PC-3 (cell line): Measurements from ENCODE around the gene CHSY3. TPM values are rescaled to one million over a fixed set of nuclear protein-coding genes. Genes with fewer than 3 reads are reported as not detected.

Experiments
- ATAC-seq: fragments of 200-7000 bp; cut with Tn5 transposase; 2 replicates; pipeline ENCODE4 v1.9.1; 2020; ENCODE audit warnings: mild to moderate bottlenecking, moderate library complexity
- BruUV-seq: library from RNA; stranded (reverse); fragments of 400-500 nt; replicated peaks from 2 replicates; lab custom pipeline; 2021; lab: Mats Ljungman, UMichigan
- CTCF ChIA-PET: fragments of 300-600 bp; sonication (Branson Sonifier 250); formaldehyde crosslinking; loops from one replicate; lab custom pipeline; 2022; ENCODE audit warnings: antibody characterized with exemption; lab: Charles Lee
- POLR2A ChIA-PET: fragments of 300-600 bp; sonication (Branson Sonifier 250); formaldehyde crosslinking; loops from one replicate; lab custom pipeline; 2022; ENCODE audit warnings: antibody characterized with exemption; ENCODE audit not compliant: unreplicated experiment; lab: Charles Lee
- DNase-seq: peaks from one replicate; pipeline ENCODE4 v3.0.0-alpha.2; 2015
- H2AFZ ChIP-seq: fragments of 300-600 bp; sonication (generic); 2 replicates; pipeline ENCODE4 v1.6.0; 2016; ENCODE audit warnings: antibody characterized with exemption, low read length
- H3F3A ChIP-seq: fragments of 300-600 bp; sonication (generic); one replicate; pipeline ENCODE4 v1.6.0; 2017; ENCODE audit warnings: antibody characterized with exemption, low read length, control low read depth, mild to moderate bottlenecking; ENCODE audit not compliant: unreplicated experiment
- H3K27ac ChIP-seq: fragments of 300-600 bp; sonication (generic); 2 replicates; pipeline ENCODE4 v1.5.1; 2016; ENCODE audit warnings: mild to moderate bottlenecking, low read length
- H3K27me3 ChIP-seq: fragments of 300-600 bp; sonication (generic); 2 replicates; pipeline ENCODE4 v1.6.1; 2016; ENCODE audit warnings: low read length, mixed read lengths
- H3K36me3 ChIP-seq: fragments of 300-600 bp; sonication (generic); 2 replicates; pipeline ENCODE4 v1.6.1; 2016; ENCODE audit warnings: low read depth, mixed run types, low read length, mixed read lengths
- H3K4me1 ChIP-seq: fragments of 300-600 bp; sonication (generic); 2 replicates; pipeline ENCODE4 v1.5.1; 2016; ENCODE audit warnings: low read length; ENCODE audit not compliant: insufficient read depth
- H3K4me2 ChIP-seq: fragments of 300-600 bp; sonication (generic); 2 replicates; pipeline ENCODE4 v1.6.0; 2016; ENCODE audit warnings: low read length
- H3K4me3 ChIP-seq: fragments of 300-600 bp; sonication (generic); 2 replicates; pipeline ENCODE4 v1.5.1; 2016; ENCODE audit warnings: mild to moderate bottlenecking, low read length, mixed read lengths
- H3K79me2 ChIP-seq: fragments of 300-600 bp; sonication (generic); 2 replicates; pipeline ENCODE4 v1.6.1; 2017; ENCODE audit warnings: low read length, mixed read lengths
- H3K9ac ChIP-seq: fragments of 300-600 bp; sonication (generic); 2 replicates; pipeline ENCODE4 v1.6.0; 2016; ENCODE audit warnings: mild to moderate bottlenecking, low read length
- H3K9me2 ChIP-seq: fragments of 300-600 bp; sonication (generic); replicated peaks from 2 replicates; pipeline ENCODE4 v1.6.1; 2016; ENCODE audit warnings: mixed run types, low read length, mixed read lengths
- H3K9me3 ChIP-seq: fragments of 300-600 bp; sonication (generic); 2 replicates; pipeline ENCODE4 v1.6.1; 2016; ENCODE audit warnings: low read length, mixed read lengths
- H4K20me1 ChIP-seq: fragments of 300-600 bp; sonication (generic); 2 replicates; pipeline ENCODE4 v1.6.1; 2016; ENCODE audit warnings: low read length, mixed read lengths
- CTCF ChIP-seq: fragments of 300-600 bp; sonication (generic); conservative IDR thresholded peaks from 2 replicates; pipeline ENCODE4 v1.5.1; 2017; ENCODE audit warnings: antibody characterized with exemption, low read depth, mild to moderate bottlenecking, low read length
- EZH2 ChIP-seq: fragments of 300-600 bp; sonication (generic); IDR thresholded peaks from one replicate; pipeline ENCODE4 v1.6.1; 2017; ENCODE audit warnings: antibody characterized with exemption, mild to moderate bottlenecking, low read length; ENCODE audit not compliant: unreplicated experiment
- EZH2phosphoT487 ChIP-seq: fragments of 300-600 bp; sonication (generic); IDR thresholded peaks from 2 replicates; pipeline ENCODE4 v1.6.1; 2018; ENCODE audit warnings: mild to moderate bottlenecking, antibody characterized with exemption, low read length, borderline replicate concordance
- intact Hi-C: fragments of 100-400 bp; cut with micrococcal nuclease; formaldehyde crosslinking; loops from 2 replicates; pipeline ENCODE4 v1.9.0; 2023
- total RNA-seq: library from RNA; depleted of rRNA; stranded (reverse); fragments of >200 nt; gene quantifications from 2 replicates; pipeline ENCODE4 v1.2.3, GENCODE V29; 2014

CHSY3 gene
- total RNA-seq, 1 experiment from 2014 or later: 1.7 TPM

DNA sequence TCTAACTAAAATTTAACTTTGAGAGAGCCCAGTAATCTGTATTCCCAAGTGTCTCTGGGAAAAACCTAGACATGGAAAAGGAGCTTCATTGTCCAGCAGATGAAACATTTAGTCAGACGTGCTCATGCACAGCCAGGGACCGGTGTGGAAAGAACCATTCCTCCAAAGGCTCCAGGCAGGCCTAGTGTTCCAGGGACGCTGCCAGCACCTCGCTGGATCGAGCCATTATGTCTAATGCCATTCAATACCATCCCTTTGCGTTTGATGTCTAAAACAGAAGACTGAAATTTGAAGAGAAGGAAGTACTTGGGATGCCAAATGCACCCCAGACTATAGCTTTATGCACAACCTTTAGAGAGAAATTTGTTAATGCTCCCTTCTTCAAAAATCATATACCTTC, 1.4 kb upstream of the CHSY3 start:
- Histone ChIP-seq H3K9me2 (no peaks in the 10 kb centered on the region), H3K4me2 (no peak overlapping the region), H3K27me3 (peaks cover 13% of the 10 kb centered on the region), H3K9ac (no peak overlapping the region), H3K27ac (no peak overlapping the region), H3K4me3 (no peak overlapping the region), H3K4me1 (no peaks in the 10 kb centered on the region), H3K36me3 (no peaks in the 10 kb centered on the region), H3K79me2 (no peaks in the 10 kb centered on the region), H2AFZ (no peak overlapping the region), H4K20me1 (no peaks in the 10 kb centered on the region), H3F3A (no peaks in the 10 kb centered on the region), H3K9me3 (no peaks in the 10 kb centered on the region)
- no TSS peak for BruUV-seq
- no peak for ATAC-seq
- intact Hi-C loops: loop anchor here (5.0 to 10.0 kb wide), 5 partner anchors 62 to 1164 kb away; no protein-coding TSS in a partner anchor
- ChIA-PET POLR2A (no interaction called here), CTCF (no interaction called here)
- no peak for DNase-seq
- TF ChIP-seq EZH2phosphoT487: no peak
- TF ChIP-seq CTCF: no peak
- no peak for TF ChIP-seq EZH2

DNA sequence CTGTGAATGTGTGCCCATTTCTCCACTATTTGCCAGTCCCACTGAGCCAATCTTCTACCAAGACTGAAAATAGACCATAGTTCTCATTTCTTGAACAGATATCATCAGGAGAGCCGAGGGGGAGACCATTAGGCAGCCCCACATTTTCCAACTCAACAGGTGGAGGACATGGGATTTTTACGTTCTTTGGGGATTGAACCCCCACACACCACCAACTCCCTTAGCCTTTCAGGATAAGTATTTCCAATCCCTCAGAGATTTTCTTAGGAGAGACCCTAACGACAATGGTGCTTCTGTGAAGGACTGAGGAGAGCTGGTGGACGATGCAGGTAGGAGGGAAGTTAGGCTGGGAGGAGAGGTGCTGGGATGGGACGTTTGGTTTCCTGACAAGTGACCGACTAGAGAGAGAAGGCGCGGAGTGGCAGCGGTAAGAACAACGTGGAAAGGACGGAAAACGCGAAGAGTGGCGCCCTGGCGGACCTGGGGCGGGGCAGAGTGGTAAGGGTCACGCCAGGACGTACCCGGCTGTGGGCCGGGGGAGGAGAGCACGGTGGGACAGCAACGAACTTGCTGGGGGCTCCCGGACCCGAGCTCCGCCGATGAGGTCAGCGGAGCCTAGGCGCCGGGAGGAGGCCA, 681 bp upstream of the CHSY3 start:
- peak overlapping the region; percentile 81 for H2AFZ ChIP-seq

More for the DNA sequence above, 681 bp upstream of the CHSY3 start:
- ChIA-PET POLR2A (interaction anchor here (0.6 kb wide), 2 partner anchors 617 to 1804 kb away, joined by 3 to 9 read pairs; no protein-coding TSS in a partner anchor), CTCF (no interaction called here)
- H3K27ac ChIP-seq: no peak overlapping the region
- peaks cover 13% of the 10 kb centered on the region for H3K27me3 ChIP-seq
- H4K20me1 ChIP-seq: no peaks in the 10 kb centered on the region
- no peaks in the 10 kb centered on the region for H3K4me1 ChIP-seq
- peak overlapping the region; percentile 69 for H3K4me3 ChIP-seq
- no peaks in the 10 kb centered on the region for H3F3A ChIP-seq
- no peaks in the 10 kb centered on the region for H3K9me2 ChIP-seq
- H3K9me3 ChIP-seq: no peaks in the 10 kb centered on the region
- H3K36me3 ChIP-seq: no peaks in the 10 kb centered on the region
- intact Hi-C loops: loop anchor here (5.0 to 10.0 kb wide), 5 partner anchors 61 to 1164 kb away; no protein-coding TSS in a partner anchor
- H3K4me2 ChIP-seq: peak overlapping the region; percentile 90
- DNase-seq (no peak), ATAC-seq (peak; percentile 11)
- BruUV-seq: no TSS peak
- H3K79me2 ChIP-seq: no peaks in the 10 kb centered on the region
- peak overlapping the region; percentile 17; the same call in 1 of the 2 replicates for H3K9ac ChIP-seq
- TF ChIP-seq EZH2phosphoT487 (no peak), CTCF (no peak), EZH2 (no peak)
